Right atrium auricular region (tissue), 2 donors: ENCODE data around the gene EPHA6. TPM values are rescaled to one million over a fixed set of nuclear protein-coding genes. Genes with fewer than 3 reads are reported as not detected.

ENCODE experiments used
- DNase-seq: peaks from one replicate; pipeline ENCODE4 v3.0.0-alpha.2; 2019; ENCODE audit warnings: low spot score
- H3K27ac ChIP-seq, 2 donors: fragments of 200-600 bp; sonication (generic); 1 replicate in 1 of 2; 2 replicates in 1 of 2; pipeline ENCODE4 v1.5.1; 2016 to 2019
- H3K27me3 ChIP-seq, 2 donors: fragments of 200-600 bp; sonication (generic); one replicate each; pipeline versions ENCODE4 v1.5.1 to v1.6.0; 2017 to 2019
- H3K36me3 ChIP-seq: fragments of 200-600 bp; sonication (generic); one replicate; pipeline ENCODE4 v1.5.1; 2016
- H3K4me1 ChIP-seq, 2 donors: fragments of 200-600 bp; sonication (generic); one replicate each; pipeline versions ENCODE4 v1.5.1 to v1.6.0; 2017 to 2019
- H3K4me3 ChIP-seq, 2 donors: fragments of 200-600 bp; sonication (generic); 1 replicate in 1 of 2; 2 replicates in 1 of 2; pipeline ENCODE4 v1.5.1; 2017 to 2019; ENCODE audit warnings: mild to moderate bottlenecking in 1 of 2, moderate library complexity in 1 of 2
- H3K9me3 ChIP-seq, 2 donors: fragments of 200-600 bp; sonication (generic); one replicate each; pipeline ENCODE4 v1.5.1; 2019
- CTCF ChIP-seq, 2 donors: fragments of 200-600 bp; sonication (generic); IDR thresholded peaks; one replicate each; pipeline ENCODE4 v1.5.1; 2019; ENCODE audit warnings: antibody characterized with exemption in 2 of 2
- total RNA-seq, 2 donors: library from RNA; depleted of rRNA; stranded (reverse); fragments of >200 nt; gene quantifications; one replicate each; pipeline ENCODE4 v1.1.0, GENCODE V29; 2016

Gene EPHA6
- total RNA-seq, 2 donors from 2014 or later: 0.22 to 0.35 TPM

GRCh38 chr3:96986241-96986640 is 171.8 kb downstream of the EPHA6 start:
- Histone ChIP-seq H3K36me3 (no peaks in the 10 kb centered on the region), H3K27ac (no peak overlapping the region), H3K27me3 (no peaks in the 10 kb centered on the region), H3K9me3 (peaks cover 0 to 16% of the 10 kb centered on the region in 2 donors), H3K4me1 (no peaks in the 10 kb centered on the region), H3K4me3 (no peak overlapping the region)
- no peak for TF ChIP-seq CTCF (IDR thresholded peaks at IDR 0.05)
- no peak for DNase-seq

GRCh38 chr3:96991231-96991630 is 176.8 kb downstream of the EPHA6 start:
- Histone ChIP-seq H3K4me3 (no peak overlapping the region), H3K4me1 (no peaks in the 10 kb centered on the region), H3K27ac (no peak overlapping the region), H3K9me3 (peaks cover 0 to 2% of the 10 kb centered on the region in 2 donors), H3K36me3 (no peaks in the 10 kb centered on the region), H3K27me3 (no peaks in the 10 kb centered on the region)
- no peak for TF ChIP-seq CTCF (IDR thresholded peaks at IDR 0.05)
- no peak for DNase-seq

- no peak for TF ChIP-seq CTCF (IDR thresholded peaks at IDR 0.05)
- DNase-seq: no peak
- Histone ChIP-seq H3K9me3 (peaks cover 0 to 6% of the 10 kb centered on the region in 2 donors), H3K36me3 (no peaks in the 10 kb centered on the region), H3K27ac (no peak overlapping the region), H3K27me3 (no peaks in the 10 kb centered on the region), H3K4me1 (no peaks in the 10 kb centered on the region), H3K4me3 (no peak overlapping the region)
These were observed 177.5 kb downstream of the EPHA6 start for GRCh38 chr3:96991800-96992365.

GRCh38 chr3:96994988-96995387 is 180.6 kb downstream of the EPHA6 start:
- Histone ChIP-seq H3K9me3 (peaks cover 0 to 6% of the 10 kb centered on the region in 2 donors), H3K4me1 (no peaks in the 10 kb centered on the region), H3K27ac (no peak overlapping the region), H3K27me3 (no peaks in the 10 kb centered on the region), H3K36me3 (no peaks in the 10 kb centered on the region), H3K4me3 (no peak overlapping the region)
- TF ChIP-seq CTCF (IDR thresholded peaks at IDR 0.05): no peak
- no peak for DNase-seq

GRCh38 chr3:96996009-96996408 is 181.6 kb downstream of the EPHA6 start:
- Histone ChIP-seq H3K9me3 (peaks cover 0 to 6% of the 10 kb centered on the region in 2 donors), H3K27ac (no peak overlapping the region), H3K27me3 (no peaks in the 10 kb centered on the region), H3K36me3 (no peaks in the 10 kb centered on the region), H3K4me3 (no peak overlapping the region), H3K4me1 (no peaks in the 10 kb centered on the region)
- TF ChIP-seq CTCF (IDR thresholded peaks at IDR 0.05): no peak
- DNase-seq: no peak

GRCh38 chr3:97001611-97002010 is 187.2 kb downstream of the EPHA6 start:
- H3K4me1 ChIP-seq: no peaks in the 10 kb centered on the region
- peaks cover 0 to under 1% of the 10 kb centered on the region in 2 donors for H3K9me3 ChIP-seq
- TF ChIP-seq CTCF (IDR thresholded peaks at IDR 0.05): no peak
- no peak overlapping the region for H3K4me3 ChIP-seq
- H3K27me3 ChIP-seq: no peaks in the 10 kb centered on the region
- H3K27ac ChIP-seq: no peak overlapping the region
- no peak for DNase-seq
- no peaks in the 10 kb centered on the region for H3K36me3 ChIP-seq
